HG02763 (cell line): ENCODE results near the gene NCF4.

Source experiments
- ATAC-seq: cut with Tn5 transposase; IDR thresholded peaks from one replicate; pipeline ENCODE4 v1.9.1; 2021; ENCODE audit warnings: mild to moderate bottlenecking, moderate library complexity; ENCODE audit not compliant: unreplicated experiment

NCF4 gene

DNA sequence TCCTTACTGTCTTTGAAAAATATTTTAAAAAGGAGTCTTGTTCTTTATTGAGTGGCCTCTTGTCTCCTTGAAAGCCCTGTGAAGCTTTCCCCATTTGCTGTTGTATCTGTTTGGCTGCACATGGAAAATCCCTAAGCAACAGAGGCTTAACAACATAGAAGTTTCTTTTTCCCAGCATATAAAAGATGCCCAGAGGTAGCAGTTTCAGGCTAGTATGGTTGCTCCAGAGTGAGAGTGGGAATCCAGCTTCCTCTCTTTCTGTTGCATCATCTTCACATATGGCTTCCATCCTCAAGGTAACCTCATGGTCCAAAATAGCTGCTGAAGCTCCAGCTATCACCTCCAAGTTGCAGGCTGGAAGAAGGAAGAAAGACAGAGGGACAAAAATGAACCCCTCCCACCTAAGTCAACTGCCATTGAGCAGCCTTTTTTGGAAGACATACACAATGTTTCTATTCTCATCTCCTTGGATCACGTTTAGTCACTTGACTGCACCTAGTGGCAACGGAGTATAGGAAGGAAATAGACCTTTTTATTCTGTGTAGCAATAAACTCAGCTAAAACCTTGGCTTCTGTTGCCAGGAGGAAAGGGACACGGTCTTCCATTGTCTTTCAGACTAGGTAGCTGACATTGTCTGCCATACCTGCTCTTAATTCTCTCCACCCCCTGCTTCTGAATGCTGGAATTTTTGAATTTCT, 57.9 kb downstream of the NCF4 start:
- no peak for ATAC-seq

DNA sequence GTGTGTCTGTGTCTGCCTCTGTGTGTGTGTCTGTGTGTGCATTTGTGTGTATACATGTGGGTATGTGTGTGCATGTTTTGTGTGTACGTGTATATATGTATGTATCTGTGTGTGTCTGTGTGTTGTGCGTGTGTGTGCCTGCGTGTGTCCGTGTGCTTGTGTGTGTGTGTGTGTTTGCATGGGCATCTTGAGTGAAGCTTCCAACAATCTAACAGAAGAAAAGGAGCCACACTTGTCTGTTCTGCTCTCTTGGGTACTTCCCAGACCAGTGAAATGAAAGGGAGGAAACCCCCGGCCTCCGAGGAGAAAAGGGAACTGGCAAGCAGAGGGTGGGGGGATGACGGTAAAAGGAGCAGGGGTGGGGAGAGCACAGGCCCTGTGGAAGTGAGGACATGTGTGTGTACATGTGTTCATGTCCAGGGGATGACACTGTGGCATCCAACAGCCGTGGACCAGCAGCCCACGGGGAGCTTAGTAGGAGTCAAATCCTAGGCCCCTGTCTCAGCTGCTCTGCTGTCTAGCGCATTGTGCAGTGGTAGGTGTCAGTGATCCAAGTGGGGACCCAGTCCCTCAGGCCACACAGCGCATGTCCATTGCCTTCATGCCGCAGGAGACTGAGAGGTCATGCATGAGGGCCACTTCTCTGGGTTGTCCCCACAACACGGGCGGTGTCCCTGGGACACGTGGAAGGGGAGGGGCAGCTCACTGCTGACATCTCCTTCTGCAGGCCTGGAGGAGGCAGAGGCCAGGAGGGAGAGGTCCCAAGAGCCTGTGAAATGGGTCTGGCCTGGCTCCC, 60.7 kb downstream of the NCF4 start:
- ATAC-seq = no peak

DNA sequence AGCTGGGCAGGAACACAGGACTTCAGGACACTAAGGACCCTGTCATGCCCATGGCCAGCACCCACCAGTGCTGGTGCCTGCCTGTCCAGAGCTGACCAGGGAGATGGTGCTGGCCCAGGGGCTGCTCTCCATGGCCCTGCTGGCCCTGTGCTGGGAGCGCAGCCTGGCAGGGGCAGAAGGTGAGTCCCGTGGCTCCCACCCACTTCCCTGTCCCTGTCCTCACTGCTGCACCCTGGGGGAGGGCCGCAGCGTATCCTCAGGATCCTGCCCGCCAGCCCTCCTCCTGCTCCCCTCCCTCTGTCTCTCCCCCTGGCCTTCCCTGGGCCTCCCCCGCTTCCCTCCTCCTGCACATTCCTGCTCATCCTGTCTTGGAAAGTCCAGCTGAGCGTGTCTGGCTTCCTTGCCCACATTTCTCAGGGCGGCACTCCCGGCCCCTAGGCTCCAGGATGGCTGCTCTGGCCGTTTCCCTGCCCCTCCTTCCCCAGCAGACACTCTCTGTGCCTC, 61.4 kb downstream of the NCF4 start:
- ATAC-seq = no peak

DNA sequence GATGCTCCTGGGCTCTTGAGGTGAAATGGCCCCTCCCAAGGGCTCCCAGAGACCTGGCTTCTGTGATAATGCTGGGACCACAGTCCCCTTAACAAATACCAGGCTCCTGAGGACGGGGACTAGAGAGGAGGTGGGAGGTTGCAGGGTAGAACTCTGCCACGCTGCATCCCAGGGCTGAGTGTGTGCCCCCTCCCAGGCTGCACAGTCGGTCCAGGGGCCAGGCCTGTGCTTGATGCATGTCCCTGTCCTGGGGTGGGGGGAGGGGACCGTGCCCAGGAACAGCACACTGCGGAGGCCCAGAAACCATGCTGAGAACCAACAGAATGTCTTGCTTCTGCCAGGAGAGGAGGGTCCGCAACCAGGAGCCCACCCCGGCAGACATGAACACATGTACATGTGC, 61.9 kb downstream of the NCF4 start:
- ATAC-seq = no peak

DNA sequence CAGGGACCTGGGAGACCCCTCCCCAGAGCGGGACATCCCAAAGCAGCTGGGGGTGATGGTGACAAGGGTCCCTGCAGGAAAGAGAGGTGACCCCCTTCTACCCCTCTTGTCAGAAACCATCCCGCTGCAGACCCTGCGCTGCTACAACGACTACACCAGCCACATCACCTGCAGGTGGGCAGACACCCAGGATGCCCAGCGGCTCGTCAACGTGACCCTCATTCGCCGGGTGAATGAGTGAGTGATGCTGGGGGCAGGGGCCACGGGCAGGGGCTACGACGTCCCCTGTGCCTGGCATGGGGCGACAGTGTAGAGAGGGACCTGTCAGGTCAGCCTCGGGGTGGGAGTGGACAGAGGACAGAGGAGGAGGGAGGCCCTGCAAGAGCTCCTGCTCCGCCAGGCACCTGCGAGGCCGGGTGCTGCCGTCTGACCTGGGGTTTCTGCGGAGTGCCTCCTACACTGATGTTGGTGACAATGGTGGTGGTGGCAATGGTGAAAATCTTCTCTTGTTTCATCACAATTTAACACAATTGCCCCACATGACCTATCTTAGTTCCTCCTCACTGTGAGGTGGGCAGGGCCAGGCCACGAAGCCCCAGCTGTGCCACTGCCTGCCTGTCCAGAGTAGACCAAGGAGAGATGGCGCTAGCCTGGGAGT, 62.5 kb downstream of the NCF4 start:
- no peak for ATAC-seq

DNA sequence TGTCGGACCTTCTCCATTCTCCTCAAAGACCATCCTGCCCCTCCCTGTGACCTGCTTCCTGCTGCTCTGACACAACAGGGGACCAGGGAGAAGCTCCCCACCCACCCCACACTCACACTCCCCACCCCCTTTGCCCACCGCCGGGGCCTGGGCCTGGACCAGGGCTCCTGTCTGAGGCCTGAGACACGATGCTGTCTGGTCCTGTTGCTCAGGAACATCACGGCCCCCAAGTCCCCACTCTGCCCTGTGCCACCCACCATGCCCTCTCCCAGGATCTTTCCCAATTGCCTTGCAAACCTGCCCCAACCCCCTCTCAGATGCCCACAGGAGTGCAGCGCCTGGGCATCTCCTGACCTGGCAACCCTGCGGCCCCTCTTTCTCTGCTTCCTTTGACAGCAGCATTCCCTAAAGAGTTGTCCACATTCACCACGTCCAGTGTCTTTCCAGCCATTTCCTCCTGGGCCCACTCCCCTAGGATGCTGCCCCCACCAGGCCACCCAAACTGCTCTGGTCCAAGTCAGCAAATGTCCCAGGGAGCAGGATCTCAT, 63.4 kb downstream of the NCF4 start:
- ATAC-seq = no peak

DNA sequence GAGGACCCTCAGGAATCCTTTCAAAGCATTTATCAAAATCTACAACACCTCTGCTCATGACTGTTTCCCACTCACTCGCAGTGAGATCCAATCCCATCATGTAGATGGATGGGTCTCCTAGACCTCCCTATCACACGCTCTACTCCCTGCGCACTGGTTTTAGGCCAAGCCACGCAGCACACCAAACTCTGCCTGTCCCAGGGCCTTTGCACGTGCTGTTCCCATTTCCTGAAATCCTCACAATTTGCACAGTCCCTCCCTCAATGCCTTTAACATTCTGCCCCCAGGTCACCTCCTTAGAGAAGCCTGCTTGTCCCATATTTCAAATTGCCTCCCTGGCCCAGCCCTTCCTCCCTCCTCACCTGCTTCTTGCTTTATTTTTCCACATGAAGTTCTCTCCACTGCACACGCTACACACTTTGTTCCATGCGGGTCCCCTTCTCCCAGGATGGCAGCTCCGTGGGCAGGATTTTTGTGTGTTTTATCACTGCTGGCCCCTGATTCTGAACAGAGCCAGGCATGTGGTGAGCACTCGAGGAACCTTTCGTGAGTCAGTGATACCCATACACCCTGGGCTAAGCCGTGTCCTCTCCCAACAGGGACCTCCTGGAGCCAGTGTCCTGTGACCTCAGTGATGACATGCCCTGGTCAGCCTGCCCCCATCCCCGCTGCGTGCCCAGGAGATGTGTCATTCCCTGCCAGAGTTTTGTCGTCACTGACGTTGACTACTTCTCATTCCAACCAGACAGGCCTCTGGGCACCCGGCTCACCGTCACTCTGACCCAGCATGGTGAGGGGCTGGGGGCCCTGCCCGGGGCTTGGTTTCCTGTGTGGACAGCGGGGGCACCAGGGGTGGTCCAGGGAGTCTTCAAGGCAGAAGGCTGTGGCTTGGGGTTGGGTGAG, 64.8 kb downstream of the NCF4 start:
- no peak for ATAC-seq

DNA sequence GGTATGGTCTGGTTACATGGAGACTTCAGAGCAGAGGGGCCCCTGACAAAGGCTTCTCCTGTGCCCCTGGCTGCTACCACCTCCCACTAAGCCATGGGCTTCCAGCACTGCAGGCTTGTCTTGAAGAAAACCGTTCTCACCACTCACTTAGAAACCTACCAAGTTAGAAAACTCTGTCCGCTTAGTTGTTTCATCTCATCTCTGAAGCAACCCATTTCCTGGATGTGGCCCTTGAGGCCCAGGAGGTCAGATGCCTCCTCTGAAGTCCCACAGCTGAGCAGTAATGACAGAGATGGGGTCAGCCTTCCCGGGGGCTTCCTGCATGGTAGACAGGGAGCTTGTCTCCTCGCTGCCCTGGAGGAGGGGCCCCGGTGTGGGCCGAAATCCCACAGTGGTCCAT, 65.5 kb downstream of the NCF4 start:
- no peak for ATAC-seq

DNA sequence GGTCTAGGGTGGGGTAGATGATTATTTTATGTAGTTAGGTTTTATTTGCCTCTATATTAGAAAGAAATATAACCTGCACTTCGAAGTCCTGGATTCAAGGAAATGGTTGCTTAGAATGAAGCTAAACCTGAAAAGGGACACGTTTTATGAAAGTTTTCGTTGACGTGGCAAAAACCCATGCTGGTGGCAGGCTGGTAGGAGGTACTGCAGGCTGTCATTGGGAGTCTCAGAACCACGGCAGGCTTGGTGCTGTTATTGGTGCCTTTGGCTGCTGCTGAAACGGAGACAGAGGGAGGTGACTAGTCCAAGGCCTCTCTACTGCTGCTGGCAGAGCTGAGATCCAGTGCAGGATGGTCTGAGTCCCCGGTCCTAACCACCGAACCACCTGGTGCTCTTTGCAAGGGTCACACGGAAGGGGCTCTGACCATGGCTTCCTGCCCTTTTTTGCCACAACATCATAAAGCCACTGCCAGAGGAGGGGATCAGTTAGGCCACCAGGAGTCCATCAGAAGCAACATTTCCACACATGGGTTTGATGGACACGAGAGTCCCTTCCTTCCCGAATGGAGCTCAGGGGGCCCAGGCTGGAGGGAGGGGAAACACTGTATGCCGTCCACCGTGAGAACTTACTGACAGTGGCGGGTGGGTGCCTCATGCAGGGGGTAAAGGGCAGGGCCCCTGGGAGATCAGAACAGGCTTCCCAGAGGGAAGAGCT, 66.1 kb downstream of the NCF4 start:
- ATAC-seq = no peak
